HCT116 (cell line): Measurements from ENCODE around the gene C11orf58. TPM values are rescaled to one million over a fixed set of nuclear protein-coding genes. Genes with fewer than 3 reads are reported as not detected.

Experiments used
- ATAC-seq: fragments of 200-7000 bp; cut with Tn5 transposase; 2 replicates; pipeline ENCODE4 v1.9.1; 2020; ENCODE audit warnings: mild to moderate bottlenecking, moderate library complexity
- BruUV-seq: library from RNA; stranded (reverse); fragments of 400-500 nt; replicated peaks from 2 replicates; lab custom pipeline; 2021; lab: Mats Ljungman, UMichigan
- CTCF ChIA-PET: fragments of 300-600 bp; sonication (Branson Sonifier 250); formaldehyde crosslinking; loops from one replicate; lab custom pipeline; 2021; ENCODE audit warnings: antibody characterized with exemption; lab: Charles Lee
- POLR2A ChIA-PET: fragments of 300-600, 350-600 bp; sonication (Branson Sonifier 250); formaldehyde crosslinking; loops from one replicate; lab custom pipeline; 2021; ENCODE audit warnings: antibody characterized with exemption; lab: Charles Lee
- RAD21 ChIA-PET, 2 experiments: fragments of 300-600 bp; sonication (Branson Sonifier 250); formaldehyde crosslinking; loops; one replicate each; lab custom pipeline; 2023; ENCODE audit warnings: low total read pairs in 2 of 2; ENCODE audit not compliant: uncharacterized antibody in 2 of 2, unreplicated experiment in 2 of 2, low non-redundant PET in 1 of 2; lab: Charles Lee
- DNase-seq: peaks from one replicate; pipeline ENCODE4 v3.0.0-alpha.2; 2010; ENCODE audit warnings: low read depth, low spot score
- H2AFZ ChIP-seq: fragments of 200-600 bp; shearing (Covaris generic), sonication (generic); 2 replicates; pipeline ENCODE4 v1.6.1; 2017; ENCODE audit warnings: low read depth, mixed run types, mixed read lengths, antibody characterized with exemption, low read length; ENCODE audit not compliant: poor library complexity, severe bottlenecking
- H3K27ac ChIP-seq: 2 replicates; pipeline ENCODE4 v1.5.1; 2012; ENCODE audit warnings: low read depth, low read length
- H3K27me3 ChIP-seq: fragments of 200-600 bp; sonication (generic); 2 replicates; pipeline ENCODE4 v1.6.1; 2016; ENCODE audit warnings: mixed run types, low read length, mixed read lengths; ENCODE audit not compliant: insufficient read depth
- H3K36me3 ChIP-seq, 2 experiments: fragments of 200-500 bp in 1 of 2; fragments of 200-600 bp in 1 of 2; sonication (Bioruptor generic) in 1 of 2; sonication (generic) in 1 of 2; 2 replicates each; pipeline versions ENCODE4 v1.5.1 to v1.6.1; 2014 to 2016; ENCODE audit warnings: low read length in 2 of 2, inconsistent platforms in 1 of 2, mixed read lengths in 1 of 2, mixed run types in 1 of 2; ENCODE audit not compliant: insufficient read depth in 2 of 2, control insufficient read depth in 1 of 2
- H3K4me1 ChIP-seq, 2 experiments: fragments of 200-600 bp in 1 of 2; sonication (generic) in 1 of 2; 2 replicates each; pipeline versions ENCODE4 v1.5.1 to v1.6.1; 2012 to 2017; ENCODE audit warnings: low read length in 2 of 2, inconsistent platforms in 1 of 2, mild to moderate bottlenecking in 1 of 2, mixed read lengths in 1 of 2, mixed run types in 1 of 2, moderate library complexity in 1 of 2; ENCODE audit not compliant: insufficient read depth in 2 of 2, control insufficient read depth in 1 of 2
- H3K4me2 ChIP-seq: fragments of 200-600 bp; sonication (generic); 2 replicates; pipeline ENCODE4 v1.6.1; 2017; ENCODE audit warnings: mixed run types, low read length, mixed read lengths
- H3K4me3 ChIP-seq, 2 experiments: fragments of 200-600 bp in 1 of 2; sonication (generic) in 1 of 2; replicated peaks in 1 of 2; 2 replicates each; pipeline ENCODE4 v1.5.1; 2011 to 2016; ENCODE audit warnings: low read length in 2 of 2, control low read depth in 1 of 2, low read depth in 1 of 2, mild to moderate bottlenecking in 1 of 2, mixed read lengths in 1 of 2, mixed run types in 1 of 2
- H3K79me2 ChIP-seq: fragments of 200-600 bp; sonication (generic); 2 replicates; pipeline ENCODE4 v1.6.1; 2017; ENCODE audit warnings: mild to moderate bottlenecking, mixed run types, low read length, moderate library complexity, mixed read lengths; ENCODE audit not compliant: insufficient read depth
- H3K9ac ChIP-seq: fragments of 200-600 bp; sonication (generic); 2 replicates; pipeline ENCODE4 v1.6.1; 2016; ENCODE audit warnings: low read length, mixed read lengths
- H3K9me2 ChIP-seq: fragments of 200-600 bp; sonication (generic), shearing (Covaris generic); 2 replicates; pipeline ENCODE4 v1.6.1; 2017; ENCODE audit warnings: mixed run types, mild to moderate bottlenecking, moderate library complexity; ENCODE audit not compliant: insufficient read depth
- H3K9me3 ChIP-seq, 2 experiments: fragments of 200-500 bp in 1 of 2; fragments of 200-600 bp in 1 of 2; sonication (Bioruptor generic) in 1 of 2; sonication (generic) in 1 of 2; 2 replicates each; pipeline ENCODE4 v1.6.1; 2014 to 2017; ENCODE audit warnings: low read length in 2 of 2, mixed read lengths in 2 of 2, inconsistent platforms in 1 of 2, low read depth in 1 of 2, mild to moderate bottlenecking in 1 of 2, mixed run types in 1 of 2, moderate library complexity in 1 of 2; ENCODE audit not compliant: control insufficient read depth in 1 of 2, insufficient read depth in 1 of 2
- H4K20me1 ChIP-seq: fragments of 200-600 bp; sonication (generic), shearing (Covaris generic); 2 replicates; pipeline ENCODE4 v1.6.1; 2017; ENCODE audit warnings: mixed run types, mild to moderate bottlenecking, moderate library complexity; ENCODE audit not compliant: insufficient read depth
- ELF1 ChIP-seq: IDR thresholded peaks from 2 replicates; pipeline ENCODE4 v1.6.1; 2012; ENCODE audit warnings: low read depth, borderline replicate concordance
- EZH2 ChIP-seq: fragments of 200-600 bp; sonication (generic); IDR thresholded peaks from 2 replicates; pipeline ENCODE4 v1.6.1; 2017; ENCODE audit warnings: antibody characterized with exemption, mixed run types
- EZH2phosphoT487 ChIP-seq: fragments of 200-600 bp; IDR thresholded peaks from 2 replicates; pipeline ENCODE4 v1.6.1; 2018; ENCODE audit warnings: antibody characterized with exemption, borderline replicate concordance
- FOSL1 ChIP-seq: IDR thresholded peaks from 2 replicates; pipeline ENCODE4 v1.6.1; 2012; ENCODE audit warnings: low read depth
- JUND ChIP-seq: IDR thresholded peaks from 2 replicates; pipeline ENCODE4 v1.6.1; 2012
- POLR2A ChIP-seq: IDR thresholded peaks from 2 replicates; pipeline ENCODE4 v1.7.0; 2011; ENCODE audit warnings: borderline replicate concordance; ENCODE audit not compliant: insufficient read depth, insufficient read length; ENCODE audit errors: extremely low read depth
- POLR2AphosphoS5 ChIP-seq: IDR thresholded peaks from 2 replicates; pipeline ENCODE4 v1.6.1; 2011; ENCODE audit warnings: mild to moderate bottlenecking, low read depth, low read length, moderate library complexity
- RAD21 ChIP-seq: IDR thresholded peaks from 2 replicates; pipeline ENCODE4 v1.6.1; 2012; ENCODE audit warnings: low read depth, mild to moderate bottlenecking
- SIN3A ChIP-seq: IDR thresholded peaks from 2 replicates; pipeline ENCODE4 v1.6.1; 2012; ENCODE audit warnings: low read depth
- SP1 ChIP-seq: IDR thresholded peaks from 2 replicates; pipeline ENCODE4 v1.6.1; 2012; ENCODE audit warnings: low read depth
- YY1 ChIP-seq: IDR thresholded peaks from 2 replicates; pipeline ENCODE4 v1.6.1; 2011; ENCODE audit warnings: low read length, low read depth, moderate library complexity, mild to moderate bottlenecking; ENCODE audit not compliant: insufficient replicate concordance; ENCODE audit errors: extremely low read depth
- ZBTB33 ChIP-seq: IDR thresholded peaks from 2 replicates; pipeline ENCODE4 v1.6.1; 2011; ENCODE audit warnings: mild to moderate bottlenecking, low read length, moderate library complexity; ENCODE audit not compliant: insufficient replicate concordance; ENCODE audit errors: extremely low read depth
- ZFX ChIP-seq: fragments of 450-650 bp; IDR thresholded peaks from 2 replicates; pipeline ENCODE4 v1.6.1; 2017
- ZNF274 ChIP-seq: fragments of 200-500 bp; sonication (Bioruptor generic); IDR thresholded peaks from 2 replicates; pipeline ENCODE4 v1.6.1; 2014; ENCODE audit warnings: mild to moderate bottlenecking, low read depth, low read length, inconsistent platforms
- intact Hi-C: fragments of 100-400 bp; cut with micrococcal nuclease; formaldehyde crosslinking; loops from 2 replicates; pipeline ENCODE4 v1.10.0; 2022
- total RNA-seq: library from RNA; stranded (reverse); gene quantifications from one replicate; pipeline ENCODE4 v1.2.1, GENCODE V29; 2021; ENCODE audit not compliant: unreplicated experiment
- TF ChIP-seq, protein P1 (sequence below): IDR thresholded peaks from 2 replicates; pipeline ENCODE4 v1.6.1; 2012
- TF ChIP-seq, protein P2 (sequence below), 3 experiments: fragments of 200-600 bp in 1 of 3; sonication (generic) in 1 of 3; IDR thresholded peaks in 2 of 3; conservative IDR thresholded peaks in 1 of 3; 2 replicates each; pipeline ENCODE4 v1.5.1; 2012 to 2017; ENCODE audit warnings: low read depth in 2 of 3, low read length in 2 of 3, antibody characterized with exemption in 1 of 3, borderline replicate concordance in 1 of 3, control low read depth in 1 of 3, mild to moderate bottlenecking in 1 of 3, mixed read lengths in 1 of 3, mixed run types in 1 of 3, moderate library complexity in 1 of 3; ENCODE audit not compliant: insufficient read depth in 1 of 3
- TF ChIP-seq, protein P3 (sequence below): IDR thresholded peaks from 2 replicates; pipeline ENCODE4 v1.6.1; 2012
- TF ChIP-seq, protein P4 (sequence below): IDR thresholded peaks from 2 replicates; pipeline ENCODE4 v1.6.1; 2012; ENCODE audit warnings: low read depth

Gene C11orf58
- total RNA-seq, 1 experiment from 2014 or later = 108 TPM

DNA sequence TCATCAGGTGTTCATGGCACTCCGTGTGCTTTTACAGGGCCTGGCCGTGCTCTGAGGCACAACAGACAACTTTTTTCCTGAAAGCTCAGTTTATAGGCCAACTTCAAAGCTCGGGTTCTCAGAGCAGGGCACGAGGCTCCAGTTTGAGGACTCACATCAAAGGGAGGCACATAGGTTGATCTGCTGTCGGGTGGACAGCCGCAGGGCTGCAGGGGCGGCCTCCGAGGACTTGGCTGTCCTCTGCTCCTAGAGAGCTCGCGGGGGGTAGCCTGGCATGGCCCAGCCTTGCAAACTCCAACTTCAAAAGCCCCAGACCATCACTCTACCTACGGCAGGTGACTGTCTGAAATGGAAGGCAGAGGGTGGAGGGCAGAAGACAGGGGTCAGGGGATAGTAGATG, 31.6 kb downstream of the C11orf58 start:
- intact Hi-C loops = no loop called here
- Histone ChIP-seq H3K4me2 (no peak overlapping the region), H3K27ac (no peak overlapping the region), H4K20me1 (no peaks in the 10 kb centered on the region), H3K9ac (no peak overlapping the region), H3K36me3 (no peaks in the 10 kb centered on the region), H3K27me3 (peaks cover 4% of the 10 kb centered on the region; the same call in 1 of the 2 replicates), H3K4me3 (no peak overlapping the region), H3K9me2 (no peaks in the 10 kb centered on the region), H3K79me2 (no peaks in the 10 kb centered on the region), H3K9me3 (no peaks in the 10 kb centered on the region), H2AFZ (no peak overlapping the region), H3K4me1 (no peaks in the 10 kb centered on the region)
- DNase-seq (no peak), ATAC-seq (no peak)
- BruUV-seq = no TSS peak
- ChIA-PET POLR2A (no interaction called here), CTCF (no interaction called here), RAD21 (no interaction called here)
- TF ChIP-seq RAD21 = no peak
- no peak for TF ChIP-seq EZH2phosphoT487
- TF ChIP-seq, protein P1, sequence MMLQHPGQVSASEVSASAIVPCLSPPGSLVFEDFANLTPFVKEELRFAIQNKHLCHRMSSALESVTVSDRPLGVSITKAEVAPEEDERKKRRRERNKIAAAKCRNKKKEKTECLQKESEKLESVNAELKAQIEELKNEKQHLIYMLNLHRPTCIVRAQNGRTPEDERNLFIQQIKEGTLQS = no peak
- TF ChIP-seq, protein P2, sequence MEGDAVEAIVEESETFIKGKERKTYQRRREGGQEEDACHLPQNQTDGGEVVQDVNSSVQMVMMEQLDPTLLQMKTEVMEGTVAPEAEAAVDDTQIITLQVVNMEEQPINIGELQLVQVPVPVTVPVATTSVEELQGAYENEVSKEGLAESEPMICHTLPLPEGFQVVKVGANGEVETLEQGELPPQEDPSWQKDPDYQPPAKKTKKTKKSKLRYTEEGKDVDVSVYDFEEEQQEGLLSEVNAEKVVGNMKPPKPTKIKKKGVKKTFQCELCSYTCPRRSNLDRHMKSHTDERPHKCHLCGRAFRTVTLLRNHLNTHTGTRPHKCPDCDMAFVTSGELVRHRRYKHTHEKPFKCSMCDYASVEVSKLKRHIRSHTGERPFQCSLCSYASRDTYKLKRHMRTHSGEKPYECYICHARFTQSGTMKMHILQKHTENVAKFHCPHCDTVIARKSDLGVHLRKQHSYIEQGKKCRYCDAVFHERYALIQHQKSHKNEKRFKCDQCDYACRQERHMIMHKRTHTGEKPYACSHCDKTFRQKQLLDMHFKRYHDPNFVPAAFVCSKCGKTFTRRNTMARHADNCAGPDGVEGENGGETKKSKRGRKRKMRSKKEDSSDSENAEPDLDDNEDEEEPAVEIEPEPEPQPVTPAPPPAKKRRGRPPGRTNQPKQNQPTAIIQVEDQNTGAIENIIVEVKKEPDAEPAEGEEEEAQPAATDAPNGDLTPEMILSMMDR (IDR thresholded peaks at IDR 0.05 in 2 of 3, conservative IDR thresholded peaks at IDR 0.05 in 1 of 3; ENCODE audit: borderline replicate concordance in 1 of 3, insufficient read depth in 1 of 3, low read depth in 2 of 3, low read length in 2 of 3) = no peak
- TF ChIP-seq FOSL1 = no peak
- TF ChIP-seq ZBTB33 = no peak
- TF ChIP-seq, protein P3, sequence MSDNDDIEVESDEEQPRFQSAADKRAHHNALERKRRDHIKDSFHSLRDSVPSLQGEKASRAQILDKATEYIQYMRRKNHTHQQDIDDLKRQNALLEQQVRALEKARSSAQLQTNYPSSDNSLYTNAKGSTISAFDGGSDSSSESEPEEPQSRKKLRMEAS = no peak
- no peak for TF ChIP-seq EZH2
- no peak for TF ChIP-seq ZNF274
- no peak for TF ChIP-seq SIN3A
- no peak for TF ChIP-seq ELF1
- no peak for TF ChIP-seq SP1
- no peak for TF ChIP-seq JUND
- TF ChIP-seq POLR2A = no peak
- no peak for TF ChIP-seq ZFX
- no peak for TF ChIP-seq POLR2AphosphoS5
- TF ChIP-seq, protein P4, sequence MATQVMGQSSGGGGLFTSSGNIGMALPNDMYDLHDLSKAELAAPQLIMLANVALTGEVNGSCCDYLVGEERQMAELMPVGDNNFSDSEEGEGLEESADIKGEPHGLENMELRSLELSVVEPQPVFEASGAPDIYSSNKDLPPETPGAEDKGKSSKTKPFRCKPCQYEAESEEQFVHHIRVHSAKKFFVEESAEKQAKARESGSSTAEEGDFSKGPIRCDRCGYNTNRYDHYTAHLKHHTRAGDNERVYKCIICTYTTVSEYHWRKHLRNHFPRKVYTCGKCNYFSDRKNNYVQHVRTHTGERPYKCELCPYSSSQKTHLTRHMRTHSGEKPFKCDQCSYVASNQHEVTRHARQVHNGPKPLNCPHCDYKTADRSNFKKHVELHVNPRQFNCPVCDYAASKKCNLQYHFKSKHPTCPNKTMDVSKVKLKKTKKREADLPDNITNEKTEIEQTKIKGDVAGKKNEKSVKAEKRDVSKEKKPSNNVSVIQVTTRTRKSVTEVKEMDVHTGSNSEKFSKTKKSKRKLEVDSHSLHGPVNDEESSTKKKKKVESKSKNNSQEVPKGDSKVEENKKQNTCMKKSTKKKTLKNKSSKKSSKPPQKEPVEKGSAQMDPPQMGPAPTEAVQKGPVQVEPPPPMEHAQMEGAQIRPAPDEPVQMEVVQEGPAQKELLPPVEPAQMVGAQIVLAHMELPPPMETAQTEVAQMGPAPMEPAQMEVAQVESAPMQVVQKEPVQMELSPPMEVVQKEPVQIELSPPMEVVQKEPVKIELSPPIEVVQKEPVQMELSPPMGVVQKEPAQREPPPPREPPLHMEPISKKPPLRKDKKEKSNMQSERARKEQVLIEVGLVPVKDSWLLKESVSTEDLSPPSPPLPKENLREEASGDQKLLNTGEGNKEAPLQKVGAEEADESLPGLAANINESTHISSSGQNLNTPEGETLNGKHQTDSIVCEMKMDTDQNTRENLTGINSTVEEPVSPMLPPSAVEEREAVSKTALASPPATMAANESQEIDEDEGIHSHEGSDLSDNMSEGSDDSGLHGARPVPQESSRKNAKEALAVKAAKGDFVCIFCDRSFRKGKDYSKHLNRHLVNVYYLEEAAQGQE = no peak
- TF ChIP-seq YY1 = no peak
